ENCODE measurements around the gene SLC19A3. TPM values are rescaled to one million over a fixed set of nuclear protein-coding genes. Genes with fewer than 3 reads are reported as not detected.

Gene SLC19A3
- total and polyA plus RNA-seq, 2 experiments from 2014 or later, result 3.5 to 9.1 TPM

- Histone ChIP-seq H3F3A (replicated peaks; ENCODE audit: low read depth) (no peaks in the 10 kb centered on the region), H3K4me3 (no peak overlapping the region), H3K27me3 (ENCODE audit: insufficient read depth) (no peaks in the 10 kb centered on the region), H3K79me2 (replicated peaks; ENCODE audit: insufficient read depth) (no peaks in the 10 kb centered on the region), H3K27ac (ENCODE audit: low read depth) (no peak overlapping the region), H2AFZ (peak overlapping the region; percentile 34; the same call in 1 of the 2 replicates), H3K9me2 (ENCODE audit: insufficient read depth) (no peaks in the 10 kb centered on the region; the same call in 1 of the 2 replicates), H3K4me1 (ENCODE audit: insufficient read depth) (peaks cover 18% of the 10 kb centered on the region), H4K20me1 (replicated peaks; ENCODE audit: insufficient read depth) (no peaks in the 10 kb centered on the region), H3K4me2 (no peak overlapping the region), H3K36me3 (ENCODE audit: insufficient read depth) (no peaks in the 10 kb centered on the region)
- Mint-ChIP-seq H3K4me3 (no peak overlapping the region), H3K27me3 (ENCODE audit: insufficient read depth, low read depth, poor library complexity) (no peaks in the 10 kb centered on the region), H3K27ac (no peak overlapping the region), H3K9me3 (no peaks in the 10 kb centered on the region), H3K36me3 (ENCODE audit: low read depth) (no peaks in the 10 kb centered on the region), H3K4me1 (peaks cover 15% of the 10 kb centered on the region)
- no peak for DNase-seq (ENCODE audit: low spot score)
- TF ChIP-seq CREB1 (CRISPR knock-in tag; IDR thresholded peaks at IDR 0.05; ENCODE audit: low read depth) (no peak), NANOG (IDR thresholded peaks at IDR 0.05; ENCODE audit: borderline replicate concordance) (no peak), REST (IDR thresholded peaks at IDR 0.05; ENCODE audit: unreplicated experiment) (no peak), POLR2AphosphoS5 (IDR thresholded peaks at IDR 0.05; ENCODE audit: low read depth) (no peak)
- ATAC-seq, result no peak
Measured at GRCh38 chr2:227657199-227657845, 60.5 kb downstream of the SLC19A3 start.

GRCh38 chr2:227655454-227655853 lies 62.4 kb downstream of the SLC19A3 start:
- no peaks in the 10 kb centered on the region for H3K27me3 Mint-ChIP-seq (ENCODE audit: insufficient read depth, low read depth, poor library complexity)
- no peaks in the 10 kb centered on the region for H3K27me3 ChIP-seq (ENCODE audit: insufficient read depth)
- H3K9me2 ChIP-seq (ENCODE audit: insufficient read depth), result no peaks in the 10 kb centered on the region
- H4K20me1 ChIP-seq (replicated peaks; ENCODE audit: insufficient read depth), result no peaks in the 10 kb centered on the region
- no peak overlapping the region for H3K27ac Mint-ChIP-seq
- H3K4me1 ChIP-seq (ENCODE audit: insufficient read depth), result peaks cover under 1% of the 10 kb centered on the region; the same call in 1 of the 2 replicates
- no peaks in the 10 kb centered on the region for H3K9me3 Mint-ChIP-seq
- no peaks in the 10 kb centered on the region for H3F3A ChIP-seq (replicated peaks; ENCODE audit: low read depth)
- H3K4me1 Mint-ChIP-seq, result no peaks in the 10 kb centered on the region; the same call in 2 of the 3 replicates
- no peaks in the 10 kb centered on the region for H3K79me2 ChIP-seq (replicated peaks; ENCODE audit: insufficient read depth)
- H3K4me2 ChIP-seq, result no peak overlapping the region
- H3K4me3 Mint-ChIP-seq, result no peak overlapping the region
- H3K36me3 Mint-ChIP-seq (ENCODE audit: low read depth), result no peaks in the 10 kb centered on the region
- H3K36me3 ChIP-seq (ENCODE audit: insufficient read depth), result no peaks in the 10 kb centered on the region
- no peak overlapping the region for H2AFZ ChIP-seq
- no peak for ATAC-seq
- no peak for DNase-seq (ENCODE audit: low spot score)
- no peak overlapping the region for H3K27ac ChIP-seq (ENCODE audit: low read depth)
- H3K4me3 ChIP-seq, result no peak overlapping the region
- TF ChIP-seq POLR2AphosphoS5 (IDR thresholded peaks at IDR 0.05; ENCODE audit: low read depth) (no peak), ZNF331 (CRISPR knock-in tag; IDR thresholded peaks at IDR 0.05; ENCODE audit: low read depth) (no peak), STAT1 (IDR thresholded peaks at IDR 0.05; ENCODE audit: unreplicated experiment) (no peak), NANOG (IDR thresholded peaks at IDR 0.05; ENCODE audit: borderline replicate concordance) (no peak), ZNF114 (CRISPR knock-in tag; IDR thresholded peaks at IDR 0.05) (no peak), ETS1 (IDR thresholded peaks at IDR 0.05) (no peak), CREB1 (CRISPR knock-in tag; IDR thresholded peaks at IDR 0.05; ENCODE audit: low read depth) (no peak), EZH2 (IDR thresholded peaks at IDR 0.05; ENCODE audit: low read depth, unreplicated experiment) (no peak), JUNB (IDR thresholded peaks at IDR 0.05; ENCODE audit: unreplicated experiment) (no peak), EZH2phosphoT487 (IDR thresholded peaks at IDR 0.05; ENCODE audit: unreplicated experiment) (no peak), CTCF (conservative IDR thresholded peaks at IDR 0.05; ENCODE audit: low read depth in 2 of 2) (no peak)
